HG03575 (cell line): ENCODE data around the gene LACRT.
"Not testable (repeated sequence)": the region's sequence is repeated elsewhere in the genome, so short reads cannot be mapped to it uniquely, and the experiment has no call there.

Experiments
- ATAC-seq: cut with Tn5 transposase; IDR thresholded peaks from one replicate; pipeline ENCODE4 v1.9.1; 2021; ENCODE audit not compliant: unreplicated experiment, insufficient number of reproducible peaks, low FRiP score; ENCODE audit errors: extremely low read depth

LACRT gene

DNA sequence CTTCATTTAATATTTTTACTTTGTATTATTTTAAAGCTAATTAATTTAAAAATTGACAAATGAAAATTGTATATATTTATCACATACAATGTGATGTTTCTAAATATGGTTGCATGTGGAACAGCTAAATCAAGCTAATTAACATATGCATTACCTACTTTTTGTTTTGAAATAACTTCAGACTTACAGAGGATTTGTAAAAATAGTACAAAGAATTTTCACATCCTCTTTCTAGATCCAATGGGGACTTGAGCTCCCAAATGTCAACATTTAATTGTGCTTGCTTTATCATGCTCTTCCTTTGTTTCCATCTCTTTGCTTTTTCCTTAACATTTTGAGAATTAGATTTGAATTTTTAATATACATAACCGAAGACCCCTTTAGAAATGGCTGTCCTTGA lies 6.9 kb upstream of the LACRT start:
- ATAC-seq, result no peak

DNA sequence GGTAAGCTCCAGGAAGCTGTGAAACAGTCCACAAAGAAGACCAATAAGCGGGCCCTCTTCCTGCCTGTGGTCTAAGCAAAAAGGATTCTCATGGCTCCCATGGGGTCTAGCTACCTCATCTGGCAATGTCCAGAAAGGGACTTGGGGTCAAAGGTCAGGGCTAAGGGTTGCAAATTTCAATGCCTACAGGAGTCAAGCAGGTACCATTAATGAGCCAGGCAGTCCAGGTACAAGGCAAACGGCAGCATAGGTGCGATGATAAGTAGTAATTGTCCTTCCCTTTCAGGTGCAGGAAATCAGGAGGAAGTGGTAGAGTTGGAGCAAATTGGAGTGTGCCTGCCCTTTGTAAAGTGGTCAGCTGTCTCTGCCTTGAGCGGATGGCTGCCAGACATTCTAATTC lies 6.4 kb upstream of the LACRT start:
- no peak for ATAC-seq

DNA sequence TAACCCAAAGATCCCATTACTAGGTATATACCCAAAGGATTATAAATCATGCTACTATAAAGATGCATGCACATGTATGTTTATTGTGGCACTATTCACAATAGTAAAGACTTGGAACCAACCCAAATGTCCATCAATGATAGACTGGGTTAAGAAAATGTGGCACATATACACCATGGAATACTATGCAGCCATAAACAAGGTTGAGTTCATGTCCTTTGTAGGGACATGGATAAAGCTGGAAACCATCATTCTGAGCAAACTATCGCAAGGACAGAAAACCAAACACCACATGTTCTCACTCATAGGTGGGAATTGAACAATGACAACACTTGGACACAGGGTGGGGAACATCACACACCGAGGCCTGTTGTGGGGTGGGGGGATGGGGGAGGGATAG lies 4.4 kb upstream of the LACRT start:
- not testable (repeated sequence) for ATAC-seq

DNA sequence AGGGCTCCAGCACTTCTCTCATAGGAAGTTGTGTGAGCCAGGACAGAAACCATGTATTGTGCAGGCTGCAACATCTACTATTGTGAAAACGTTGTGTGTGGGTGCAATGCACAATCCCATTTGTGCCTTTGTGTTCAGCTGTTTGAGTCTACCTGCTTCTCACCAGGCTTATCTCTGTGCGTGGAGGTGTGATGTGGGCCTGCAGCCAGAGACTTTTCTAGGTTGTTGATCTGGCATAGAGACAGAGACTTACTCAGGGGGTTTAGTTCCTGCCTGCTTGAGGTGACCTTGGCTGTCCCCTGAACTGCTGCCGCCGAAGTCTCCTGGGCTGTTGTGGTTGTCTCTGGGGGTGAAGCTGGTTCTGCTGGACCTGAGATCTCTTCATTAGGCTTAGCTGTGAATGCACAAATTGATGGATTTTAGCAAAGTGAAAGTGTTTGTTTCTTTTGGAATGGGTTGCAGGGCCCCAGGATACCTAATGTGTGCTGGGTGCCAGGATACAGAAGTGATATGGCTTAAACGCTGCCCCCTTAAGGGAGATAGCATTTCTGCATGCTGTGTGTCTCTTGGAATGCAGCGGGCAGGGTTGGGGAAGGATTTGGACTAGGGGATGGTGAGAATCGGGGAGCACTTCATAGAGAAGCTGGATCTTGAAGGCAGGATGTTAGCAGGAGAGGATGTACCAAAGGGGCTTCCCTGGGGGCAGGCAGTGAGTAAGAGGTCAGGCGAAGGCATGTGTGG lies 2.5 kb downstream of the LACRT start:
- ATAC-seq, result no peak

DNA sequence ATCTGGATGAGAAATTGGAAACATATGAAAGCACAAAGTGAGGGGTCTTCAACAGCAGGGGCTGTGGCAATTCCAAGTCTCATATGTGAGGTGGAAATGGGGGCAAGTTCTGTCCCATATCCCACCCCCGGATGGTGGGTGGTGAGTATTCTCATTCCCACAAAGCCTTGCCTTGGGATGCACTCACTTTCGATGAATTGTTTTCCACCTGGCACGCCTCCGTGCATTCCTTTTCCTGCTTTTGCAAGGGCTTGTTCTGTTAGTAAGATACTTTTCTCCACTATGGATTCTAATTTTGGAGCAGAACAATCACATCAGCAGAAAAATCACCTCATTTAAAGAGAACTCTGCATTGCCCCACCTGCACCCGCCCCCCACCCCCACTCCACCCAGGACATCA lies 3.1 kb downstream of the LACRT start:
- no peak for ATAC-seq

DNA sequence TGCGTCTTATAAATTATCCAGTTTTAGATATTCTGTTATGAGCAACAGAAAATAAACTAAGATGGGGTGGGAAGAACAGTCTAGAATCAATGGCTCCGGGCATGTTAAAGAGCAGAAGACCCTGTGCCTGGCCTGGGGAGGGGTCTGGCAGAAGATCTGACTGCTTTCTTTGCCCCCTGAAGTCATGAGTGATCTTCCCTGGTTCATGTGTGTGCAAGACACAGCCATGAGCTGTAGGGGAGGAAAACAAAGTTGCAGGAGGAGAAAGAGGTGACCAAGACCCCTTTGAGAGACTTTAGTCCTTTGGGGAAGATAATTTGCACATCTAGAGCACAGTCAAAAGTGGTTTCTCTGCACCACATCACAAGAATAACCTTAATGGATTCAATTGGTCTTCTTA lies 4.8 kb downstream of the LACRT start:
- ATAC-seq, result no peak

DNA sequence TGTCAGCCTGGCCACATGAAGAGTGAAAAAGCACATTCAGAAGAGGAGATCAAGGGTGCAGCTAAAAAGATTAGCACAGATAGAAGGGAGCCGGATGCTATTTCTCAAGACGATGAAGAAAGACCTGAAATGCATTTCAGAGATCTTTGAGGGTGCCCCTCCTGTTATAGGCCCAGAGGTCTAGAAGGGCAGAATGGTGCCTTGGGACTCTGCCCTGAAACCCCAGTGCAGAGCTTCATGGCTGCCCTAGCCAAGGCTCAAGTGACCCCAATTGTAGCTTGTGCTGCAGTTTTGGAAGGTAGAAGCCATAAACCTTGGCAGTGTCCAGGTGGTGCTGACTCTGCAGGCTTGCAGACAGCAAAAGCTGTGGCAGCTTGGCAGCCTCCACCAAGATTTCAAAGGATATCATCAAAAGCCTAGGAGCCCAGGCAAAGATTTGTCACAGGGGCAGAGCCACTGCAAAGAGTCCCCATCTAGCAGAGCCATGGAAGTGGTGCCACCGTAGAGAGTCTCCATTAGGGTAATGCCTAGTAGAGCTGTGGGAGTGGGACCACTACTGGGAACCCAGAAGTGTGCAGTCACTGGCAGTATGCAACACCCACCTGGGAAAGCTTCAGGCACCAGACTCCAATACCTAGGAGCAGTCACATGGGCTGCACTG lies 6.4 kb downstream of the LACRT start:
- no peak for ATAC-seq

DNA sequence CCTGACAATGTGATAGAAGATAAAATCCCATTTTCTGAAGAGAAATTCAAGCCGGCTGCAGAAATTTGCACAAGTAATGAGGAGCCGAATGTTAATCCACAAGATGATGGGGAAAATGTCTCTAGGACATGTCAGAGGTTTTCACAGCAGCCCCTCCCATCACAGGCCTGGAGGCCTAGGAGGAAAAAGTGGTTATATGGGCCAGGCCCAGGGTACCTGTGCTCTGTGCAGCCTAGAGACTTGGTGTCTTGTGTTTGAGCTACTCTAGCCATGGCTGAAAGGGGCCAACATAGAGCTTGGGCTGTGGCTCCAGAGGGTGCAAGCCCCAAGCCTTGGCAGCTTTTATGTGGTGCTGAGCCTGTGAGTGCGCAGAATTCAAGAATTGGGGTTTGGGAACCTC lies 7.4 kb downstream of the LACRT start:
- ATAC-seq, result no peak

DNA sequence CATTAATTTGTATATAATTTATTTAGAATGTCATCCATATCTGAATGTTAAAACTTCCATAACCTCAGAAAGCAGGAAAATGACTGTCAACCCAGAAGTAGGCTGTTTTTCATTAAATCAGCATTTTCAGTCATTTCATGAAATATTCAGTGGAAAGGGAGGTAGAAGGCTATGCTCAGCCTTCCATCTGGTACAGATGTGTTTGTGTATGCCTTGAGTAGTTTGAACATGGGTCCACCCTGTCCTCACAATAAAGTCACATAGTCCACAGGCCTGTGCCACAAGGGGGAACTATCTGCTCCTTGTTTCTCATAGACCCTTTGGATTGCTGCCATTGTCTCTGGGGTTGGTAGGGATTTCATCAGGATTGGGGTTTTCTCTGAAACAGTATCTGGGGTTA lies 9.1 kb downstream of the LACRT start:
- no peak for ATAC-seq

DNA sequence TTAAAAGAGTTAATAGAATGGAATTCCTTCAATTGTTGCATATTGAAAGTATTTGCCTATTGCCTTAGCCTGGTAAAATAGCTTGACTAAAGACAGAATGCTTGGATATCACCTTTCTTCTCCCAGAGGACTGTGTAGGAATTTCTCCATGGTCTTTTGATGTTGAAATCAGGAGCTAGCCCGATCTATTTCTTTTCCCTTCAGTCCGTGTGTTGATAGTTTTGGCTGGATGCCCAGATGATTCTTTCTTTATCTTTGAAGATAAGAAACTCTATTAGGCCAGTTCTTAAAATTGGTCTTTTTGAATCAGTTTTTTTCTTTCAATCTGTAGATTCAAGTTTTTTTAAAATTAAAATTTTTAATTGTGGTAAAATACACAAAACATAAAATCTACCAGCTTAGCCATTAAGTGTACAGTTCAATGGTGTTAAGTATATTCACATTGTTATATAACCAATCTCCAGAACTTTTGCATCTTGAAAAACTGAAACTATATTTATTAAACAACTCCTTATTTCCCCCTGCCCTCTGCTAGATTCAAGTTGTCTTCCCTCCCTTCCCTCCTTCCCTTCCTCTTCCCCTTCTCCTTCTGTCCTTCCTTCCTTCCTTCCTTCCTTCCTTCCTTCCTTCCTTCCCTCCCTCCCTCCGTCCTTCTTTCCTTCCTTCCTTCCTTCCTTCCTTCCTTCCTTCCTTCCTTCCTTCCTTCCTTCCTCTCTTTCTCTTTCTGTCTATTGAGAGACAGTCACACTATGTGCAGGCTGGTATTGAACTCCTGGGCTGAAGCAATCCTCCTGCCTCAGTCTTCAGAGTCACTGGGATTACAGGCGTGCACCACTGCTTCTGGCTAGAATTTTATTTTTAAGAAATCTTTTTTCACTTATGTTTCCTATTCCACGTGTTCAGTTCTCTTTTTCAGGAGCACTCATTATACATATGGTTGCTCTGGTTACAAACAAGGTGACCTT lies 10.1 kb downstream of the LACRT start:
- ATAC-seq, result no peak

DNA sequence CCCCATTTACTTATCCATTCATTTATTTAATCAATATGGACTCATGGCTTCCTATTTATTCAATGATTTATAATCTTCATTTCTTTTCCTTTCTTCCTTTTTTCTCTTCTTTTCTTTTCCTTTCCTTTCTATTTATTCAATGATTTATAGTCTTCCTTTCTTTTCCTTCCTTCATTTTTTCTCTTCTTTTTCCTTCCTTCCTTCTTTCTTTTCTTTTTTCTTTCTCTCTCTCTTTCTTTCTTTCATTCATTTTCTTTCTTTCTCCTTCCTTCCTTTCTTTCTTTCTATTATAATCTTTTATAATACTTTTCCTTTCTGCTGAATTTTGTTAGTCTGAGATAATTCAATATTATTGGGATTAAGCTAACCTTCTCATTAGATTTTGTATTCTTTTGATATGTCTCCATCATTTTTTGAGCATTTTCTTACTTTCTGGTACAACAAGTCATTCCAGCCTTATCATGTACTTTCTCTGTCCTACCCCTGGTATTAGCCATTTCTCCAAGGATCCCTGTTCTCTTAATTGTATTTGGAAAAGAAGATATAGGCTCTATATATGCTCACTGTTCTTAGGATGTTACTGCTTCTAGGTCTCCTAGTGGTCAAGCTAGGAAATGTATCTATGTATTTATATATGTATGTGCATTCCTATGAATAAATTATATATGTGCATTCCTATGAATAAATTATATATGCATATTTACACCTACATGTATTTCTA lies 12.1 kb downstream of the LACRT start:
- ATAC-seq, result no peak

DNA sequence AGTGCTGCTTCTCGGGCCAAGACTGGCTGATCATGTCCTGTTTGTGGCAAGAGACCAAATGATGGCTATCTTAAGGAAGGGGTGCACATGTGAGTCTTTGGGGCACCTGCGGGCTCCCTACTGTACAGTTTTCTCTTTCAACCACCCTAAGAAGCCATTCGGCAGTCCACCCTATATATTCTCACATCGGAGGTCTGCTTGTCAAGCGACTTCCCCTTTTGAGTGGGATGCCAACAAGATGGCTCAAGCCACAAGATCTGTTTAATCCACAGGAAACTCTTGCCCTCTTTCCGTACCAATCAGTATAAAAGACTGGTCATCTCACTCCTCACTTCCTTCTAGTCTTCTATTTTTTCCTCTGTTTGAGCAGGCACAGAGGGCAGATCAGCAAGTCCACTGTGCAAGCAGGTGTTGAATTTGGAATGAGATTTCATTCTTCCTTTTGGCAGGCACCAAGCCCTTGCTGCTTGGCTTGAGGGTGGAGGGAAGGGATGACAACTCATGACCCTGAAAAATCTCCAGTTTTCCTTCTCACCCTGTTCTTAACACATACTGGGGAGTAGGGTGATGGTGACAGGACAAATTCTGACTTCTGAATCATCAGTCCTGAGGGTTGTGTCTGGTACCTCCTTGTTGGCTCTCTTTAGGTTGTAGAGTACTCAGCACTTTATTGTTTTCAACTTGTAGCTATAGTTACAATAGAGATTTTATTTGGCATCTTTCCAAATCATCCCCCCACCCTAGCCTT lies 17.6 kb downstream of the LACRT start:
- ATAC-seq, result no peak

DNA sequence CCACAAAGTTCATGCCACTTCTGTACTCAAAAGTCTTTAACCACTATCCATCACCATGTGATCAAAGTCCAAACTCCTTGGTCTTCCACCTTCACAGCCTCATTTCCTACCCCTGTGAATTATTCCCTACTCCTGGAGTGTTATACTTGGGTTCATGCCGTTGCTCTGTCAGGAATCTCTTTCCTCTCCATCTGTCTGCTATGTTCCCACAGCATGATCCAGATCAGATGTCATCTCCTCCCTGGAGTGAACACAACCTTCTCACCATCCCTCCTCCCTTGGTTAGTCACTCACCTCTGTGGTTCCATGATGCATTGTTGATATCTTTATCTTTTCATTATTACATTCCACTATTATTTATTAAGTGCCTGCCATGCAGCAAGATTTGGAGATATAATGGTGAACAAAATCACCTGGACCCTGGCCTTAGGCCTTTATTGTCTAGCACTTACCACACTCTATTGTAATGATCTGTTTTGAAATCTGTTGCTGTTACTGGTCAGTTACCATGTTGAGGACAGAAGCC lies 22.4 kb downstream of the LACRT start:
- no peak for ATAC-seq

DNA sequence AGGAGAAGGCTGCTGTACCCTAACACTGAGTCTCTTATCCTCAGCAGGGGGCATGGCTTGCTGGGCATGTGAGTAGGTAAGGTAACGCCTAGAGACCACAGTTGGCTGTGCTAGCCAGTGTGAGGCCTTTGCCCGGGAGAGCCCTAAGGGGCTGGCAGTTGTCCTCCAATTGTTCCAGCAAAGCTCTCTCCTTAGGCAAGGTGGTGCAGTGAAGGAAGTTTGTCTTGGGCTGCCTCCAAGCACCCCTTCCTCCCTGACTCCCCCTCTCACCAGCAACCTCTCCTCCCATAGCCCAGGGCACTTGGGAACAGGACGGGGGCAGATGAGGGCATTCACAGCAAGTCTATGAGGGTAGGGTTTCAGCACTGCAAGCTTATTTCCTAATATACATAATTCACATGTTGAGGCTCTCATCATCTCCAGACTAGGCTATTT lies 23.0 kb downstream of the LACRT start:
- no peak for ATAC-seq

DNA sequence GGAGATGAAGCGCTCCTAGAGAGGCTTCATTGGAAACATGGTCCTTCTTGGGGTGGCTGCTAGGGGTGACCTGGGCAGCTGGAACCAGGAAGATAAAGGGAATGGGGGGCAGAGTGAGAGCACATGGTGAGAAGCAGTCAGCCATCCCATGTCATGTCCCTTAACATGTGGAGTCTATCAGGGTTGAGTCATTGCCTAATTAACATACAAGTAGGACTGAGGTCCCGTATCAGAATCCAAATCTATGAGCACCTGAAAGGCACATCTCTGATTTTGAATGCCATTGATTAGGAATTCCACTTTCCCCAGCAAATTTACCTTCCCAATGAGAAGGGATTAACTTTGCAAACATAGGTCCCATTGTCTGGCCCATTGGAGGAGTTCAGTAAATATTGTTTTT lies 25.9 kb downstream of the LACRT start:
- no peak for ATAC-seq

DNA sequence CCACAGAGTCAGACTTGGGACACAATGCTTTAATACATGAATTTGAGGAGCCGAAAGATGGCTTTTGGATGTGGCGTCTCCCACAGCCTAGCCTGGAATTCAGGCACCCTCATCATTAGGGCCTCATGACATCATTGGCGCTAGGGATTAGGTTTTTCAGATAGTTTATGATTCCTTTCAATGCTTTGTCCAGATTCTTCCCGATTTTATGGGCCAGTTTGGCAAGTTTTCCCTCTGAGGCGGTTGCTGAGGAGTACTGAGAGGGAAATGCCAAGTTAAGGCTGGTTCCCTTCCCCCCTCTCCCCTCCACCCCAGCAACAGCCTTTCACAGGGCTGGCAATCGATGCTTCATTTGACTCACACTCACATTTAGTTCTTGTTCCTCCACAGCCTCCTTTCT lies 26.5 kb downstream of the LACRT start:
- no peak for ATAC-seq

DNA sequence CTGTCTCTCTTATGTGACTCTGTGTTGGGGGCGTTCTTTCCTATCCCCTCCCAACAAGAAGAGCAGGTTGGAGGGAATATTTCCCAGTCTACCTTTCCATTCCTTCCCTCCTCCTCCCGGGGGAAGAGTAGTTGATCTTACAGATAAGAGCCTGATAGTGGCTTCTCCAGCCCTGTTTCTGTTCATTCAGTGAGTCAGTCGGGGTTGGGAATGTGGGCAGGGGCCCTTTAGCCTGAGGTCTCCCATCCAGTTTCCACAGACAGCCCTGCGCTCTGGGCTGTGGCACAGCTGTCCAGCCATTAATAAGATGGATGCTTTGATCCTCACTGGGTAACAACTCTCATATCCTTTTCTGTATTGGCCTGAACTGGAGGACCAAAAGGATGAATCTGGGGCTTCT lies 28.1 kb downstream of the LACRT start:
- no peak for ATAC-seq
